Activated CD8-positive, alpha-beta memory T cell treated with anti-CD3 and anti-CD28 coated beads for 1 hour (primary cell): Measurements from ENCODE around the gene SERGEF.

Experiments
- DNase-seq, 2 donors: peaks; one replicate each; pipeline ENCODE4 v3.0.0-alpha.2; 2020; ENCODE audit warnings: low read depth in 1 of 2; ENCODE audit errors: extremely low read depth in 1 of 2

SERGEF gene

GRCh38 chr11:17775035-17775348 is 237.9 kb downstream of the SERGEF start:
- no peak for DNase-seq

- DNase-seq = no peak
Measured at GRCh38 chr11:17774232-17775034, 238.4 kb downstream of the SERGEF start.

GRCh38 chr11:17773674-17774073 is 239.2 kb downstream of the SERGEF start:
- DNase-seq = no peak

- DNase-seq = no peak
Measured at GRCh38 chr11:17772704-17773600, 239.9 kb downstream of the SERGEF start.

GRCh38 chr11:17771841-17772401 is 240.9 kb downstream of the SERGEF start:
- DNase-seq = no peak

- DNase-seq = no peak
Measured at GRCh38 chr11:17771415-17771814, 241.4 kb downstream of the SERGEF start.

- DNase-seq = no peak
Measured at GRCh38 chr11:17770917-17771316, 241.9 kb downstream of the SERGEF start.

- no peak for DNase-seq
Measured at GRCh38 chr11:17770048-17770652, 242.7 kb downstream of the SERGEF start.

- DNase-seq = no peak
Measured at GRCh38 chr11:17769218-17769617, 243.6 kb downstream of the SERGEF start.

GRCh38 chr11:17768547-17768946 is 244.3 kb downstream of the SERGEF start:
- no peak for DNase-seq

- no peak for DNase-seq
Measured at GRCh38 chr11:17767914-17768313, 244.9 kb downstream of the SERGEF start.

- DNase-seq = no peak
Measured at GRCh38 chr11:17767301-17767885, 245.5 kb downstream of the SERGEF start.

- DNase-seq = no peak
Measured at GRCh38 chr11:17766590-17766989, 246.3 kb downstream of the SERGEF start.

GRCh38 chr11:17766073-17766359 is 246.8 kb downstream of the SERGEF start:
- DNase-seq = no peak

- no peak for DNase-seq
Measured at GRCh38 chr11:17765356-17766072, 247.3 kb downstream of the SERGEF start.

- DNase-seq = no peak
Measured at GRCh38 chr11:17764446-17765218, 248.2 kb downstream of the SERGEF start.

- DNase-seq = no peak
Measured at GRCh38 chr11:17763703-17764102, 249.1 kb downstream of the SERGEF start.

GRCh38 chr11:17763244-17763643 is 249.6 kb downstream of the SERGEF start:
- no peak for DNase-seq

- DNase-seq = no peak
Measured at GRCh38 chr11:17762309-17762974, 250.4 kb downstream of the SERGEF start.
